Measurements from ENCODE around the gene ODAD4. TPM values are rescaled to one million over a fixed set of nuclear protein-coding genes. Genes with fewer than 3 reads are reported as not detected.

Gene ODAD4
- total and polyA plus RNA-seq, 2 of the 8 experiments (the other 6 are each of a cell fraction or from before 2014, with no cell fraction given) = 0.48 to 1.3 TPM

- H2AFZ ChIP-seq (ENCODE audit: low read length) = no peak overlapping the region
- H3K27me3 ChIP-seq (replicated peaks in 1 of 4; ENCODE audit: control insufficient read depth in 3 of 4, extremely low read depth in 1 of 4, insufficient read depth in 3 of 4, low read length in 3 of 4) = no peaks in the 10 kb centered on the region
- ChIA-PET POLR2A (ENCODE audit: partially characterized antibody) (interaction anchor here (0.9 to 4.5 kb wide), 7 partner anchors 9 to 42 kb away, joined by 3 to 32 read pairs (median 5); partner anchors contain the start of genes CNP and DNAJC7), CTCF (ENCODE audit: partially characterized antibody) (interaction anchor here (0.5 to 6.5 kb wide), 6 partner anchors 9 to 227 kb away, joined by 3 to 60 read pairs (median 4); partner anchors contain the start of gene CNP)
- H3K23me2 ChIP-seq (ENCODE audit: low read depth, low read length) = no peaks in the 10 kb centered on the region; the same call in 1 of the 2 replicates
- no peak overlapping the region for H3K4ac ChIP-seq (replicated peaks; ENCODE audit: insufficient read length, low read depth, low read length)
- no peak overlapping the region for H3K56ac ChIP-seq (replicated peaks; ENCODE audit: insufficient read length, low read depth, low read length)
- H4K91ac ChIP-seq (replicated peaks; ENCODE audit: insufficient read length, low read length) = no peak overlapping the region
- no peaks in the 10 kb centered on the region for H3K4me1 ChIP-seq (replicated peaks in 1 of 4; ENCODE audit: control insufficient read depth in 3 of 4, insufficient read depth in 4 of 4, low read length in 3 of 4)
- H3K27ac ChIP-seq (ENCODE audit: low read depth, low read length) = no peak overlapping the region
- no peak overlapping the region for H3K4me2 ChIP-seq (ENCODE audit: insufficient read depth in 1 of 2, low read depth in 2 of 2, low read length in 2 of 2)
- H2BK15ac ChIP-seq (ENCODE audit: low read length) = no peak overlapping the region
- no peak overlapping the region for H2BK12ac ChIP-seq (ENCODE audit: low read depth, low read length)
- peaks cover 32 to 71% (median 63%) of the 10 kb centered on the region in 4 experiments for H3K36me3 ChIP-seq (ENCODE audit: control insufficient read depth in 2 of 4, insufficient read depth in 4 of 4, low read length in 3 of 4)
- H2BK20ac ChIP-seq (ENCODE audit: low read length) = no peak overlapping the region
- H3K4me3 ChIP-seq (ENCODE audit: extremely low read depth in 1 of 4, insufficient read depth in 2 of 4, low read depth in 3 of 4, low read length in 4 of 4) = no peak overlapping the region
- no peak overlapping the region for H3K14ac ChIP-seq (ENCODE audit: insufficient read length)
- 91% methylated on average over 9 of the region's 9 CpGs; no CpG with 5 or more reads in 1 of the 2 experiments for WGBS, 2 experiments (ENCODE audit: extremely low coverage in 1 of 2, insufficient coverage in 1 of 2, insufficient read length in 1 of 2, insufficient replicate concordance in 2 of 2, low coverage in 1 of 2, low lambda C conversion rate in 2 of 2, missing lambda C conversion rate in 1 of 2)
- no peak overlapping the region for H4K8ac ChIP-seq (ENCODE audit: extremely low read depth, insufficient read depth, low read length)
- H3K23ac ChIP-seq (ENCODE audit: insufficient read length) = no peak overlapping the region
- no peak overlapping the region for H3K9ac ChIP-seq (replicated peaks in 1 of 4; ENCODE audit: extremely low read depth in 1 of 4, low read depth in 3 of 4, low read length in 3 of 4)
- H4K5ac ChIP-seq (ENCODE audit: insufficient read length, low read depth, low read length) = no peak overlapping the region
- H3K79me1 ChIP-seq (ENCODE audit: low read depth, low read length) = no peaks in the 10 kb centered on the region; the same call in 1 of the 2 replicates
- no peak overlapping the region for H2BK120ac ChIP-seq (replicated peaks; ENCODE audit: low read depth, low read length)
- FAIRE-seq = no peak
- H3K9me3 ChIP-seq (ENCODE audit: insufficient read depth in 2 of 2, low read depth in 1 of 2, low read length in 1 of 2) = no peaks in the 10 kb centered on the region
- peaks cover 2 to 17% of the 10 kb centered on the region in 2 experiments for H4K20me1 ChIP-seq (replicated peaks in 1 of 2; ENCODE audit: control insufficient read depth in 1 of 2, insufficient read depth in 2 of 2, low read length in 2 of 2)
- H3K79me2 ChIP-seq (ENCODE audit: control insufficient read depth in 1 of 2, insufficient read depth in 2 of 2, low read length in 2 of 2) = no peaks in the 10 kb centered on the region
- H2AK5ac ChIP-seq (ENCODE audit: low read depth, low read length) = no peak overlapping the region
- H3K18ac ChIP-seq (ENCODE audit: extremely low read depth, low read length) = no peak overlapping the region
- no peak for DNase-seq (ENCODE audit: low read depth in 1 of 2, low spot score in 2 of 2)
- H2BK5ac ChIP-seq (ENCODE audit: low read depth, low read length) = no peak overlapping the region
- TF ChIP-seq FOSL1 (IDR thresholded peaks at IDR 0.05; ENCODE audit: insufficient read depth, low read depth, low read length) = no peak
- no peak for TF ChIP-seq RXRA (IDR thresholded peaks at IDR 0.05; ENCODE audit: insufficient read depth, low read depth, low read length)
- no peak for TF ChIP-seq EP300 (IDR thresholded peaks at IDR 0.05; ENCODE audit: borderline replicate concordance in 1 of 2, low read depth in 2 of 2, low read length in 2 of 2)
- TF ChIP-seq SRF (IDR thresholded peaks at IDR 0.05; ENCODE audit: low read depth, low read length) = no peak
- TF ChIP-seq SP1 (IDR thresholded peaks at IDR 0.05; ENCODE audit: low read depth, low read length) = no peak
- TF ChIP-seq SIX5 (IDR thresholded peaks at IDR 0.05; ENCODE audit: low read depth, low read length) = no peak
- TF ChIP-seq BCL11A (IDR thresholded peaks at IDR 0.05; ENCODE audit: low read depth in 2 of 2, low read length in 2 of 2) = no peak
- TF ChIP-seq RFX5 (IDR thresholded peaks at IDR 0.05; ENCODE audit: borderline replicate concordance, low read depth, low read length) = no peak
- TF ChIP-seq, protein P1, sequence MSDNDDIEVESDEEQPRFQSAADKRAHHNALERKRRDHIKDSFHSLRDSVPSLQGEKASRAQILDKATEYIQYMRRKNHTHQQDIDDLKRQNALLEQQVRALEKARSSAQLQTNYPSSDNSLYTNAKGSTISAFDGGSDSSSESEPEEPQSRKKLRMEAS (IDR thresholded peaks at IDR 0.05) = no peak
- TF ChIP-seq JUND (IDR thresholded peaks at IDR 0.05; ENCODE audit: low read length) = no peak
- no peak for TF ChIP-seq YY1 (IDR thresholded peaks at IDR 0.05; ENCODE audit: low read depth, low read length)
Observed at GRCh38 chr17:41975099-41976083, 45.0 kb downstream of the ODAD4 start.

All from H1 (cell line).